ENCODE results near the gene RGCC. TPM values are rescaled to one million over a fixed set of nuclear protein-coding genes. Genes with fewer than 3 reads are reported as not detected.

Gene RGCC
- total and polyA plus RNA-seq, 10 donors, result 5.1 to 76.4 (median 23.9) TPM

GRCh38 chr13:41490371-41491015 lies 33.1 kb downstream of the RGCC start:
- Histone ChIP-seq H3K27ac (no peak overlapping the region), H3K4me3 (no peak overlapping the region), H3K27me3 (replicated peaks in 1 of 7) (no peaks in the 10 kb centered on the region), H3K9me3 (peaks cover 0 to 8% (median 0%) of the 10 kb centered on the region in 8 donors), H3K36me3 (no peaks in the 10 kb centered on the region), H3K4me1 (peaks cover 10 to 32% (median 25%) of the 10 kb centered on the region in 6 donors)
- no peak for DNase-seq
- no peak for TF ChIP-seq POLR2AphosphoS5 (IDR thresholded peaks at IDR 0.05)
- TF ChIP-seq CTCF (IDR thresholded peaks at IDR 0.05 in 8 of 11, conservative IDR thresholded peaks at IDR 0.05 in 3 of 11), result no peak
- no peak for TF ChIP-seq POLR2A (IDR thresholded peaks at IDR 0.05)
- intact Hi-C loops (cut with DNase I; ENCODE audit: low total_unique reads), result no loop called here
- 85 to 93% (median 87%) methylated on average over 3 of the region's 3 CpGs for WGBS, 5 donors

- H3K27ac ChIP-seq, result peak overlapping the region in 1 of 8 donors; percentile 85
Observed at GRCh38 chr13:41491436-41491835, 34.1 kb downstream of the RGCC start.

GRCh38 chr13:41492432-41493260 lies 35.3 kb downstream of the RGCC start:
- intact Hi-C loops (cut with DNase I; ENCODE audit: low total_unique reads), result no loop called here

More at GRCh38 chr13:41491436-41491835, 34.1 kb downstream of the RGCC start:
- TF ChIP-seq POLR2A (IDR thresholded peaks at IDR 0.05) (no peak), CTCF (IDR thresholded peaks at IDR 0.05 in 8 of 11, conservative IDR thresholded peaks at IDR 0.05 in 3 of 11) (no peak), POLR2AphosphoS5 (IDR thresholded peaks at IDR 0.05) (no peak)
- peaks cover 0 to 2% (median 0%) of the 10 kb centered on the region in 8 donors for H3K9me3 ChIP-seq
- H3K36me3 ChIP-seq, result no peaks in the 10 kb centered on the region
- no peaks in the 10 kb centered on the region for H3K27me3 ChIP-seq (replicated peaks in 1 of 7)
- no peak for DNase-seq
- intact Hi-C loops (cut with DNase I; ENCODE audit: low total_unique reads), result no loop called here
- H3K4me1 ChIP-seq, result peaks cover 10 to 32% (median 26%) of the 10 kb centered on the region in 6 donors
- H3K4me3 ChIP-seq, result no peak overlapping the region

More at GRCh38 chr13:41492432-41493260, 35.3 kb downstream of the RGCC start:
- no peaks in the 10 kb centered on the region for H3K27me3 ChIP-seq (replicated peaks in 1 of 7)
- no peaks in the 10 kb centered on the region for H3K36me3 ChIP-seq
- H3K27ac ChIP-seq, result peak overlapping the region; percentile 21 to 85 (median 70)
- H3K4me1 ChIP-seq, result peaks cover 10 to 32% (median 27%) of the 10 kb centered on the region in 6 donors
- WGBS, 5 donors, result 17 to 26% (median 18%) methylated on average over 4 of the region's 4 CpGs
- no peak overlapping the region for H3K4me3 ChIP-seq
- no peak for DNase-seq
- H3K9me3 ChIP-seq, result no peaks in the 10 kb centered on the region
- TF ChIP-seq CTCF (IDR thresholded peaks at IDR 0.05 in 8 of 11, conservative IDR thresholded peaks at IDR 0.05 in 3 of 11), result no peak
- TF ChIP-seq POLR2A (IDR thresholded peaks at IDR 0.05), result no peak
- no peak for TF ChIP-seq POLR2AphosphoS5 (IDR thresholded peaks at IDR 0.05)

Data from spleen (tissue), 11 donors.